A673 (cell line): ENCODE measurements around the gene SVIL.

Experiments
- EZH2 ChIP-seq: fragments of 200-600 bp; sonication (generic); IDR thresholded peaks from 2 replicates; pipeline ENCODE4 v1.6.1; 2017; ENCODE audit warnings: borderline replicate concordance, low read depth, mild to moderate bottlenecking, mixed read lengths, antibody characterized with exemption, low read length; ENCODE audit not compliant: poor library complexity, severe bottlenecking
- TF ChIP-seq, protein P1 (sequence below): fragments of 300-800, 200-600 bp; sonication (generic); conservative IDR thresholded peaks from 2 replicates; pipeline ENCODE4 v1.5.1; 2017; ENCODE audit warnings: low read depth, mild to moderate bottlenecking, antibody characterized with exemption, low read length, moderate library complexity, mixed read lengths

DNA sequence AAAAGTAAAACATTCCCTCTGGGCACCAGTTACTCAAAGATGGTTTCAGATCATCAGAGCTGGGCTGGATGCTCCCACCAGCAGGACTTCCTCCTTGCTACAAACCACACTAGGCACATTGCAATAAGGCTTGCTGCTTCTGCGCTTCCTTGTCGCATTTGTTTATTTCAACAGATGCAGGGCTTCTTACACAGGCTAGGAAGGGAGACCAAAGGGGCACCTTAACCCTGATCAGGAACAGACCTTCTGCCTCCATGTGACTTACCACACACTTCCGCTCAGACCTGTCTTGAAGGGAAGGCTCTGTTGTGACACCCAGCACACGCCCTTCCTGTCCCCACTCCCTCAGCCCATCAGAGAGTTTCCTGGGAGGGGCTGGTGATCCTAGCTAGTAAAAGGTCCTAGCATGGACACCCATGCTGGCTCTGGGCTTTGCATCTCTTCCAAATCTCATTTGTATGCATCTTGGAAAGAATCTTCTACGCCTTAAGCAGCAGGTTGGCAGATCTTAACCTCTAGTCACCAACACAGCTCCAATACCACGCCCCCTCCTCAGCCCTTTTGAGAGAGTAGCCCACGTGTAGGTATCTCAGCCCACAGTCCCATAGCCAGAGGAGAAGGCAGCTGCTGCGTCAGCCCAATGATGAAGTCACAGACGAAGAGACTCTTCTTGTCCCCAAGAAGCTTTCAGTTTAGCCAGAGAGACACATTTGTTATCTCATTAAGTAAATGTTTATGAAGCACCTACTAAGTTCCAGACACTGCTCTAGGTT, 47.1 kb upstream of the SVIL start:
- TF ChIP-seq, protein P1, sequence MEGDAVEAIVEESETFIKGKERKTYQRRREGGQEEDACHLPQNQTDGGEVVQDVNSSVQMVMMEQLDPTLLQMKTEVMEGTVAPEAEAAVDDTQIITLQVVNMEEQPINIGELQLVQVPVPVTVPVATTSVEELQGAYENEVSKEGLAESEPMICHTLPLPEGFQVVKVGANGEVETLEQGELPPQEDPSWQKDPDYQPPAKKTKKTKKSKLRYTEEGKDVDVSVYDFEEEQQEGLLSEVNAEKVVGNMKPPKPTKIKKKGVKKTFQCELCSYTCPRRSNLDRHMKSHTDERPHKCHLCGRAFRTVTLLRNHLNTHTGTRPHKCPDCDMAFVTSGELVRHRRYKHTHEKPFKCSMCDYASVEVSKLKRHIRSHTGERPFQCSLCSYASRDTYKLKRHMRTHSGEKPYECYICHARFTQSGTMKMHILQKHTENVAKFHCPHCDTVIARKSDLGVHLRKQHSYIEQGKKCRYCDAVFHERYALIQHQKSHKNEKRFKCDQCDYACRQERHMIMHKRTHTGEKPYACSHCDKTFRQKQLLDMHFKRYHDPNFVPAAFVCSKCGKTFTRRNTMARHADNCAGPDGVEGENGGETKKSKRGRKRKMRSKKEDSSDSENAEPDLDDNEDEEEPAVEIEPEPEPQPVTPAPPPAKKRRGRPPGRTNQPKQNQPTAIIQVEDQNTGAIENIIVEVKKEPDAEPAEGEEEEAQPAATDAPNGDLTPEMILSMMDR = no peak
- no peak for TF ChIP-seq EZH2
